Ascending aorta (tissue), 2 donors: Measurements from ENCODE around the gene CBLC. TPM values are rescaled to one million over a fixed set of nuclear protein-coding genes. Genes with fewer than 3 reads are reported as not detected.

Experiments used
- DNase-seq, 2 donors: peaks; one replicate each; pipeline ENCODE4 v3.0.0-alpha.2; 2019; ENCODE audit warnings: low spot score in 2 of 2
- H3K27ac ChIP-seq, 2 donors: fragments of 200-600 bp; sonication (generic); one replicate each; pipeline ENCODE4 v1.5.1; 2016 to 2017; ENCODE audit warnings: mild to moderate bottlenecking in 1 of 2
- H3K27me3 ChIP-seq: fragments of 200-600 bp; sonication (generic); one replicate; pipeline ENCODE4 v1.5.1; 2017
- H3K36me3 ChIP-seq, 2 donors: fragments of 200-600 bp; sonication (generic); one replicate each; pipeline ENCODE4 v1.5.1; 2016
- H3K4me1 ChIP-seq, 2 donors: fragments of 200-600 bp; sonication (generic); one replicate each; pipeline ENCODE4 v1.5.1; 2016 to 2017; ENCODE audit warnings: mild to moderate bottlenecking in 1 of 2
- H3K4me3 ChIP-seq, 2 donors: fragments of 200-600 bp; sonication (generic); one replicate each; pipeline ENCODE4 v1.5.1; 2016 to 2017; ENCODE audit warnings: mild to moderate bottlenecking in 1 of 2
- H3K9me3 ChIP-seq, 2 donors: fragments of 200-600 bp; sonication (generic); one replicate each; pipeline ENCODE4 v1.5.1; 2016
- intact Hi-C: fragments of 100-400 bp; cut with DNase I; formaldehyde crosslinking; loops from one replicate; pipeline ENCODE4 v1.15.1; 2023
- total RNA-seq: library from RNA; depleted of rRNA; stranded (reverse); fragments of >200 nt; gene quantifications from one replicate; pipeline ENCODE4 v1.1.0, GENCODE V29; 2016
- TF ChIP-seq, protein P1 (sequence below), 3 experiments: fragments of 200-600 bp in 2 of 3; fragments of 450-650 bp in 1 of 3; sonication (generic) in 2 of 3; IDR thresholded peaks; one replicate each; pipeline ENCODE4 v1.5.1; 2016 to 2019; ENCODE audit warnings: antibody characterized with exemption in 3 of 3, mild to moderate bottlenecking in 1 of 3, moderate library complexity in 1 of 3

The CBLC gene
- total RNA-seq, 1 donor from 2014 or later = not detected

DNA sequence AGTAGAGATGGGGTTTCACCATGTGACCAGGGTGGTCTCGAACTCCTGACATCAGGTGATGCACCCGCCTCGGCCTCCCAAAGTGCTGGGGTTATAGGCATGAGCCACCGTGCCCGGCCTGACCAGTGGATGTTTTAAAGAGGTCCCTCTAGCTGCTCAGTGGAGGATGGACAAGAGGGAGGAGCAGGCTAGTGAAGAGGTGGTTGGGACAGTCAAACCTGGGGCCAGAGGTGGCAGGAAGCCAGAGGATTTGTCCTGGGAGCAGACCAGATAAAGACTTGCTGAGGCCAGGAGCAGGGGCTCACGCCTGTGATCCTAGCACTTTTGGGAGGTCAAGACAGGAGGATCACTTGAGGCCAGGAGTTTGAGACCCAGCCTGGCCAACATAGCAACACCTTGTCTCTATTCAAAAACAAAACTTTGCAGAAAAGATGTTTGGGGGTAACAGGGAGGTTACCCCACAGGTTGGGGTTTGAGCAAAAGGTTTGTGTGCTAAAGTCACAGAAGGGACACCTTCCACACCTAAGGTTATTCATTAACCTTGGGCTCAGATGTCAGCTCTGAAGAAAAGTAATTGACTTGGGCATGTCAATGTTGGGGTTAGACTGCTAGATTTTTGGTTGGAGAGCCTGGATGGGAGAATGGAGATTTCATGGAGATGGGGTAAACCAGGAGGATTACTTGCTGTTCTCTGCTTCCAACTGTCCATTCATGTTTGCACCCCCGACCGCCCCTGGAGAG, 40.2 kb downstream of the CBLC start:
- intact Hi-C loops = no loop called here
- H3K36me3 ChIP-seq = peaks cover 36 to 50% of the 10 kb centered on the region in 2 donors

DNA sequence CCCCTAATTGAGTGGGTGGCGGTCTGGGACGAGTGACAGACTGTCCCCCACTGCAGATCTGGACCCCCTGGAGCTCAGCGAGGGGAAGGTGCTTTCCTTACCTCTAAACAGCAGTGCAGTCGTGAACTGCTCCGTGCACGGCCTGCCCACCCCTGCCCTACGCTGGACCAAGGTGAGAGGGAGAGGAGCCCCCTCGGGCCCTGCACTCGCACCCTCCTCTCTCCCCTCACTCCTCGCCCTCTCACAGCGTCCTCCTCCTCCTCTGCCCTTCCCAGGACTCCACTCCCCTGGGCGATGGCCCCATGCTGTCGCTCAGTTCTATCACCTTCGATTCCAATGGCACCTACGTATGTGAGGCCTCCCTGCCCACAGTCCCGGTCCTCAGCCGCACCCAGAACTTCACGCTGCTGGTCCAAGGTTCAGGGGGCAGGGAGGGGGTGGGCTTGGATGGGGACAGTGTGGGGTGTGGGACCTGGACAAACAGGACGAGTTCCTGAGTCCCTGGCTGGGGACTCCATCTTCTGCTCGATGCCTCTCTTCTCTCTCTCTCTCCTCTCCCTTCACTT, 40.9 kb downstream of the CBLC start:
- Histone ChIP-seq H3K27me3 (no peaks in the 10 kb centered on the region), H3K4me3 (no peak overlapping the region), H3K4me1 (peaks cover 0 to 18% of the 10 kb centered on the region in 2 donors), H3K9me3 (no peaks in the 10 kb centered on the region), H3K27ac (peak overlapping the region; percentile 31 to 87), H3K36me3 (peaks cover 30 to 44% of the 10 kb centered on the region in 2 donors)
- no peak for DNase-seq
- TF ChIP-seq, protein P1, sequence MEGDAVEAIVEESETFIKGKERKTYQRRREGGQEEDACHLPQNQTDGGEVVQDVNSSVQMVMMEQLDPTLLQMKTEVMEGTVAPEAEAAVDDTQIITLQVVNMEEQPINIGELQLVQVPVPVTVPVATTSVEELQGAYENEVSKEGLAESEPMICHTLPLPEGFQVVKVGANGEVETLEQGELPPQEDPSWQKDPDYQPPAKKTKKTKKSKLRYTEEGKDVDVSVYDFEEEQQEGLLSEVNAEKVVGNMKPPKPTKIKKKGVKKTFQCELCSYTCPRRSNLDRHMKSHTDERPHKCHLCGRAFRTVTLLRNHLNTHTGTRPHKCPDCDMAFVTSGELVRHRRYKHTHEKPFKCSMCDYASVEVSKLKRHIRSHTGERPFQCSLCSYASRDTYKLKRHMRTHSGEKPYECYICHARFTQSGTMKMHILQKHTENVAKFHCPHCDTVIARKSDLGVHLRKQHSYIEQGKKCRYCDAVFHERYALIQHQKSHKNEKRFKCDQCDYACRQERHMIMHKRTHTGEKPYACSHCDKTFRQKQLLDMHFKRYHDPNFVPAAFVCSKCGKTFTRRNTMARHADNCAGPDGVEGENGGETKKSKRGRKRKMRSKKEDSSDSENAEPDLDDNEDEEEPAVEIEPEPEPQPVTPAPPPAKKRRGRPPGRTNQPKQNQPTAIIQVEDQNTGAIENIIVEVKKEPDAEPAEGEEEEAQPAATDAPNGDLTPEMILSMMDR (IDR thresholded peaks at IDR 0.05) = no peak
- intact Hi-C loops = no loop called here

More for the DNA sequence above, 40.2 kb downstream of the CBLC start:
- Histone ChIP-seq H3K4me1 (peaks cover 0 to 18% of the 10 kb centered on the region in 2 donors), H3K27me3 (no peaks in the 10 kb centered on the region), H3K9me3 (no peaks in the 10 kb centered on the region), H3K4me3 (no peak overlapping the region), H3K27ac (no peak overlapping the region)
- TF ChIP-seq, protein P1 (IDR thresholded peaks at IDR 0.05) = no peak
- no peak for DNase-seq

DNA sequence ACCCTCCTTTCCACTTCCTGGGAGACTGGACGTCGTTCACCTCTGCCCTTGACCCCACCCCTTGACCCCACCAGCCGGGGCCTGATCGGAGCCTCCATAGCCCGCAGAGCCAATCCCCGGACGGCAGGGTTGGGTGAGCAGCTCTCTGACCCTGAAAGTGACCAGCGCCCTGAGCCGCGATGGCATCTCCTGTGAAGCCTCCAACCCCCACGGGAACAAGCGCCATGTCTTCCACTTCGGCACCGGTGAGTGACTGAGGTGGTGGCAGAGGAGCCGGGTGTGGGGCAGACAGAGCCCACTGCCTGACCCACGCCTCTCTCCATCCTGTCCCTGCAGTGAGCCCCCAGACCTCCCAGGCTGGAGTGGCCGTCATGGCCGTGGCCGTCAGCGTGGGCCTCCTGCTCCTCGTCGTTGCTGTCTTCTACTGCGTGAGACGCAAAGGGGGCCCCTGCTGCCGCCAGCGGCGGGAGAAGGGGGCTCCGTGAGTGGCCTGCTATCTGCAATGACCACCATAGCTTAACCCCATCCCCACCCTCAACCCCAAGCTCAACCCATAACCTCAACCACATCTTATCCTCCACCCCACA, 41.6 kb downstream of the CBLC start:
- H3K27ac ChIP-seq = peak overlapping the region; percentile 82 to 87
- peaks cover 0 to 18% of the 10 kb centered on the region in 2 donors for H3K4me1 ChIP-seq
- peaks cover 23 to 36% of the 10 kb centered on the region in 2 donors for H3K36me3 ChIP-seq
- TF ChIP-seq, protein P1 (IDR thresholded peaks at IDR 0.05) = no peak
- H3K27me3 ChIP-seq = no peaks in the 10 kb centered on the region
- no peaks in the 10 kb centered on the region for H3K9me3 ChIP-seq
- intact Hi-C loops = no loop called here
- no peak overlapping the region for H3K4me3 ChIP-seq
- no peak for DNase-seq

DNA sequence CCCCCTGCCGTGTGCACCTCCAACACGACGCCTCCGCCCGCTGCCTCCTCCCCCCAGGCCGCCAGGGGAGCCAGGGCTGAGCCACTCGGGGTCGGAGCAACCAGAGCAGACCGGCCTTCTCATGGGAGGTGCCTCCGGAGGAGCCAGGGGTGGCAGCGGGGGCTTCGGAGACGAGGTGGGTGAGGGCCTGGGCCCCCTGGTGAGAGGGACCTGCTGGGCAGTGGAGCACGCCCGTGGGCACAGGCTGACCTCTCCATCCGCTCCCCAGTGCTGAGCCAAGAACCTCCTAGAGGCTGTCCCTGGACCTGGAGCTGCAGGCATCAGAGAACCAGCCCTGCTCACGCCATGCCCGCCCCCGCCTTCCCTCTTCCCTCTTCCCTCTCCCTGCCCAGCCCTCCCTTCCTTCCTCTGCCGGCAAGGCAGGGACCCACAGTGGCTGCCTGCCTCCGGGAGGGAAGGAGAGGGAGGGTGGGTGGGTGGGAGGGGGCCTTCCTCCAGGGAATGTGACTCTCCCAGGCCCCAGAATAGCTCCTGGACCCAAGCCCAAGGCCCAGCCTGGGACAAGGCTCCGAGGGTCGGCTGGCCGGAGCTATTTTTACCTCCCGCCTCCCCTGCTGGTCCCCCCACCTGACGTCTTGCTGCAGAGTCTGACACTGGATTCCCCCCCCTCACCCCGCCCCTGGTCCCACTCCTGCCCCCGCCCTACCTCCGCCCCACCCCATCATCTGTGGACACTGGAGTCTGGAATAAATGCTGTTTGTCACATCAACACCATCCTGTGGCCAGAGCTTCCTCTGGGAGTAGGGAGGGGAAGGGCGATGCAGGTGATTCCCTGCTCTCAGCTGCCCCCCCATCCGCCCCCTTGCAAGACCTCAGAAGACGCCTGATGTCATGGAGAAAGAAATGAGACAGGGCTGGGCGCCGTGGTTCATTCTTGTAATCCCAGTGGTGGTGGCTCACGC, 43.2 kb downstream of the CBLC start:
- Histone ChIP-seq H3K36me3 (peaks cover 8 to 20% of the 10 kb centered on the region in 2 donors), H3K27ac (peak overlapping the region; percentile 82 to 87), H3K4me3 (peak overlapping the region in 1 of 2 donors; percentile 44), H3K4me1 (peaks cover 0 to 18% of the 10 kb centered on the region in 2 donors), H3K27me3 (no peaks in the 10 kb centered on the region), H3K9me3 (no peaks in the 10 kb centered on the region)
- peak; percentile 75 to 93 for DNase-seq
- intact Hi-C loops = loop anchor here (1.0 to 2.0 kb wide), 3 partner anchors 12 to 74 kb away; partner anchors contain the start of gene BCAM
- TF ChIP-seq, protein P1 (IDR thresholded peaks at IDR 0.05) = no peak

DNA sequence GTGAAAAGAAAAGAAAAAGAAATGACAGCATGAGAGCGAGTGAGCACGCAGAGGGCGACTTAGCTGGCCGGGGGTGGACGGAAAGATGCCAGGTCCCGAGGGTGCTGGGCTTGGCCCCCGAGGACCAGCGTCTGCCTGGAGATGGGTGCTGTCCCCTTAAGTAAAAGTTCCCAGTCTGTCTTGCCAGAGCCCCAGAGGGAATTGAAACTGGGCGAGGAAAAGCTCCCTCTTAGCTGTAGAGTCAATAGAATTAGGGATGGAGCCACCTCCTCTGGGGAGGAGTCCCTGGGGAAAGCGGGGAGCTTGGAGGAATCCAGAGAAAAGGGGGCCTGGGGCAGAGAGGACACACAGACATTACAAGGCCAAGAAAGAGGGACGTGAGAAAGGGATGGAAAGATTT, 44.5 kb downstream of the CBLC start:
- H3K27ac ChIP-seq = peak overlapping the region; percentile 82 to 87
- H3K27me3 ChIP-seq = no peaks in the 10 kb centered on the region

More for the DNA sequence above, 44.5 kb downstream of the CBLC start:
- DNase-seq = no peak
- TF ChIP-seq, protein P1 (IDR thresholded peaks at IDR 0.05) = no peak
- Histone ChIP-seq H3K9me3 (no peaks in the 10 kb centered on the region), H3K36me3 (peaks cover 8 to 16% of the 10 kb centered on the region in 2 donors), H3K4me1 (peaks cover 0 to 18% of the 10 kb centered on the region in 2 donors), H3K4me3 (peak overlapping the region in 1 of 2 donors; percentile 44)
- intact Hi-C loops = no loop called here
